ENCODE results near the gene LYZL1. TPM values are rescaled to one million over a fixed set of nuclear protein-coding genes. Genes with fewer than 3 reads are reported as not detected.
A peak's percentile ranks its signal among the peaks of the same experiment; 100 is the strongest.

LYZL1 gene
- total and polyA plus RNA-seq, 9 of the 15 experiments (the other 6 are each of a cell fraction or from before 2014, with no cell fraction given): not detected

- POLR2A ChIA-PET: interaction anchor here (0.7 kb wide), 1 partner anchor 22 kb away, joined by 3 read pairs; no protein-coding TSS in a partner anchor
- CTCF ChIA-PET (ENCODE audit: low intra/inter-chr PET ratio): no interaction called here
- H3K4me1 ChIP-seq (replicated peaks in 1 of 2; ENCODE audit: control insufficient read depth in 2 of 2, insufficient read depth in 2 of 2, low read length in 2 of 2): peaks cover 5 to 19% of the 10 kb centered on the region in 2 experiments; a peak in 4 of 5 replicates
These were observed 29.4 kb upstream of the LYZL1 start for GRCh38 chr10:29259498-29259897.

DNA sequence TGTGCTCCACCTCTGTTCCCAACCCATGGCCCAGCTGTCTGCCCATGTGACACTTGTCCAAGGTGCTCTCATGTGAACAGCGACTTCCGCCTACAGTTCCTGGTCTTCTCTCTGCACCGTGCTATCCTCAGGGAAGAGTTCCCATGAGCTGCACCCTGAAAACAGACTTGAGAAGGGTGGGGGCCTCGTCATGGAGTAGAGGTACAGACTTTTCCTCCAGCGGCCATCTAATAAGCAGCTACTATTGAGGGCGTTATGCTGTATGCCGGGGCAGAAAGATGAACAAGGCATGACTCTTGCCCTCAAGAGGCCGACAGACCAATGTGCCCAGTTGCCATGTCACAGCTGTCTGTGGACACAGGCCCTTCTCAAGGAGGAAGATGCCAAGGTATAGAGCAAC lies 25.4 kb upstream of the LYZL1 start:
- no peaks in the 10 kb centered on the region for H3K36me3 ChIP-seq (ENCODE audit: control insufficient read depth, insufficient read depth, low read length)
- ATAC-seq (no peak), DNase-seq (ENCODE audit: extremely low read depth in 1 of 4, low spot score in 3 of 4) (no peak), FAIRE-seq (no peak)
- no peaks in the 10 kb centered on the region for H3K79me2 ChIP-seq (ENCODE audit: control insufficient read depth, insufficient read depth, low read length)
- no peaks in the 10 kb centered on the region for H3K9me1 ChIP-seq (ENCODE audit: control insufficient read depth, insufficient read depth, low read length)
- ChIA-PET CTCF (ENCODE audit: low intra/inter-chr PET ratio) (no interaction called here), POLR2A (interaction anchor here (0.8 kb wide), 1 partner anchor 9 kb away, joined by 5 read pairs; no protein-coding TSS in a partner anchor)
- intact Hi-C loops (cut with micrococcal nuclease) (no loop called here), in situ Hi-C loops (cut with MboI) (no loop called here)
- no TSS peak for BruUV-seq (replicated peaks)
- H4K20me1 ChIP-seq (replicated peaks; ENCODE audit: control insufficient read depth, insufficient read depth, low read length): no peaks in the 10 kb centered on the region
- no peak overlapping the region for H2AFZ ChIP-seq (ENCODE audit: low read depth, low read length)
- H3K4me1 ChIP-seq (replicated peaks in 1 of 2; ENCODE audit: control insufficient read depth in 2 of 2, insufficient read depth in 2 of 2, low read length in 2 of 2): no peaks in the 10 kb centered on the region; a peak in 1 of 5 replicates
- H3K4me2 ChIP-seq (ENCODE audit: insufficient read depth, low read length): no peak overlapping the region
- 4% methylated on average over 8 of the region's 8 CpGs for WGBS (ENCODE audit: insufficient coverage, low coverage, missing lambda C conversion rate)
- no peaks in the 10 kb centered on the region for H3K9me3 ChIP-seq (replicated peaks; ENCODE audit: control insufficient read depth, insufficient read depth, low read depth, low read length)
- no peak overlapping the region for H3K27ac ChIP-seq (ENCODE audit: extremely low read depth, low read depth, low read length)
- H3K4me3 ChIP-seq: no peak overlapping the region
- H3K27me3 ChIP-seq (ENCODE audit: control insufficient read depth in 2 of 2, insufficient read depth in 2 of 2, low read length in 2 of 2): peaks cover 6 to 29% of the 10 kb centered on the region in 2 experiments
- no peak for TF ChIP-seq MNT (conservative IDR thresholded peaks at IDR 0.05)
- TF ChIP-seq, protein P1, sequence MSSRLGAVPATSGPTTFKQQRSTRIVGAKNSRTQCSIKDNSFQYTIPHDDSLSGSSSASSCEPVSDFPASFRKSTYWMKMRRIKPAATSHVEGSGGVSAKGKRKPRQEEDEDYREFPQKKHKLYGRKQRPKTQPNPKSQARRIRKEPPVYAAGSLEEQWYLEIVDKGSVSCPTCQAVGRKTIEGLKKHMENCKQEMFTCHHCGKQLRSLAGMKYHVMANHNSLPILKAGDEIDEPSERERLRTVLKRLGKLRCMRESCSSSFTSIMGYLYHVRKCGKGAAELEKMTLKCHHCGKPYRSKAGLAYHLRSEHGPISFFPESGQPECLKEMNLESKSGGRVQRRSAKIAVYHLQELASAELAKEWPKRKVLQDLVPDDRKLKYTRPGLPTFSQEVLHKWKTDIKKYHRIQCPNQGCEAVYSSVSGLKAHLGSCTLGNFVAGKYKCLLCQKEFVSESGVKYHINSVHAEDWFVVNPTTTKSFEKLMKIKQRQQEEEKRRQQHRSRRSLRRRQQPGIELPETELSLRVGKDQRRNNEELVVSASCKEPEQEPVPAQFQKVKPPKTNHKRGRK (tag; IDR thresholded peaks at IDR 0.05): peak; percentile 6; the same call in 1 of the 2 replicates
- no peak overlapping the region for H3K9ac ChIP-seq (ENCODE audit: insufficient read depth in 1 of 2, low read depth in 2 of 2, low read length in 2 of 2)

More at GRCh38 chr10:29259498-29259897, 29.4 kb upstream of the LYZL1 start:
- intact Hi-C loops (cut with micrococcal nuclease) (no loop called here), in situ Hi-C loops (cut with MboI) (no loop called here)
- ATAC-seq: no peak
- Histone ChIP-seq H3K27ac (ENCODE audit: extremely low read depth, low read depth, low read length) (no peak overlapping the region), H3K4me3 (no peak overlapping the region), H3K9me1 (ENCODE audit: control insufficient read depth, insufficient read depth, low read length) (no peaks in the 10 kb centered on the region), H3K9me3 (replicated peaks; ENCODE audit: control insufficient read depth, insufficient read depth, low read depth, low read length) (no peaks in the 10 kb centered on the region), H4K20me1 (replicated peaks; ENCODE audit: control insufficient read depth, insufficient read depth, low read length) (no peaks in the 10 kb centered on the region), H3K79me2 (ENCODE audit: control insufficient read depth, insufficient read depth, low read length) (no peaks in the 10 kb centered on the region), H3K4me2 (ENCODE audit: insufficient read depth, low read length) (no peak overlapping the region), H3K36me3 (ENCODE audit: control insufficient read depth, insufficient read depth, low read length) (no peaks in the 10 kb centered on the region), H3K9ac (ENCODE audit: insufficient read depth in 1 of 2, low read depth in 2 of 2, low read length in 2 of 2) (no peak overlapping the region), H2AFZ (ENCODE audit: low read depth, low read length) (no peak overlapping the region), H3K27me3 (ENCODE audit: control insufficient read depth in 2 of 2, insufficient read depth in 2 of 2, low read length in 2 of 2) (peaks cover 0 to 18% of the 10 kb centered on the region in 2 experiments; a peak in 3 of 5 replicates)
- DNase-seq (ENCODE audit: extremely low read depth in 1 of 4, low spot score in 3 of 4): no peak
- 8% methylated on average over 2 of the region's 2 CpGs for WGBS (ENCODE audit: insufficient coverage, low coverage, missing lambda C conversion rate)
- BruUV-seq (replicated peaks): no TSS peak
- peak; percentile 92 for TF ChIP-seq RBM25 (IDR thresholded peaks at IDR 0.05; ENCODE audit: low read depth, low read length, severe bottlenecking)
- TF ChIP-seq FOXJ2 (tag; IDR thresholded peaks at IDR 0.05): no peak
- TF ChIP-seq E2F4 (CRISPR knock-in tag; IDR thresholded peaks at IDR 0.05; ENCODE audit: low read depth): no peak
- no peak for FAIRE-seq
